Astrocyte of the spinal cord (primary cell): ENCODE data around the gene CHAD.

Experiments used
- DNase-seq: peaks from one replicate; pipeline ENCODE4 v3.0.0; 2011; ENCODE audit warnings: low read depth, low spot score
- H3K4me3 ChIP-seq: 2 replicates; pipeline ENCODE4 v1.5.1; 2011; ENCODE audit warnings: low read depth, mild to moderate bottlenecking, low read length, moderate library complexity
- CTCF ChIP-seq: IDR thresholded peaks from 2 replicates; pipeline ENCODE4 v1.5.1; 2012; ENCODE audit warnings: low read depth, mild to moderate bottlenecking, low read length, inconsistent platforms
- in situ Hi-C: cut with HindIII; loops from 2 replicates; pipeline ENCODE4 v1.10.0; 2017; ENCODE audit warnings: low sequenced_read_pairs

CHAD gene

GRCh38 chr17:50459756-50460155 is 8.9 kb downstream of the CHAD start:
- TF ChIP-seq CTCF, result no peak
- no peak for DNase-seq
- H3K4me3 ChIP-seq, result no peak overlapping the region
- in situ Hi-C loops, result no loop called here

- TF ChIP-seq CTCF, result no peak
- H3K4me3 ChIP-seq, result no peak overlapping the region
- no peak for DNase-seq
- in situ Hi-C loops, result no loop called here
Observed at GRCh38 chr17:50458701-50459676, 9.7 kb downstream of the CHAD start.

- in situ Hi-C loops, result no loop called here
- no peak for DNase-seq
- no peak overlapping the region for H3K4me3 ChIP-seq
- TF ChIP-seq CTCF, result no peak
Observed at GRCh38 chr17:50458270-50458669, 10.4 kb downstream of the CHAD start.

GRCh38 chr17:50457621-50458020 is 11.1 kb downstream of the CHAD start:
- DNase-seq, result no peak
- no peak for TF ChIP-seq CTCF
- no peak overlapping the region for H3K4me3 ChIP-seq
- in situ Hi-C loops, result no loop called here

GRCh38 chr17:50453901-50454300 is 14.8 kb downstream of the CHAD start:
- no peak for TF ChIP-seq CTCF
- in situ Hi-C loops, result no loop called here
- DNase-seq, result no peak
- H3K4me3 ChIP-seq, result no peak overlapping the region

- in situ Hi-C loops, result no loop called here
- DNase-seq, result no peak
- TF ChIP-seq CTCF, result no peak
- H3K4me3 ChIP-seq, result no peak overlapping the region
Observed at GRCh38 chr17:50452630-50453300, 15.9 kb downstream of the CHAD start.
